ENCODE results near the gene LDLRAD2. TPM values are rescaled to one million over a fixed set of nuclear protein-coding genes. Genes with fewer than 3 reads are reported as not detected.
A peak's percentile ranks its signal among the peaks of the same experiment; 100 is the strongest.

LDLRAD2 gene
- total and polyA plus RNA-seq, 8 donors = 0.05 to 3.0 (median 0.09) TPM; not detected in 1

GRCh38 chr1:21814241-21814918, 2.3 kb downstream of the LDLRAD2 start:
- FAIRE-seq (no peak), ATAC-seq (peak; percentile 60 to 83 (median 78)), DNase-seq (peak in 2 of 6 donors; percentile 72 to 78)
- 13 to 15% methylated on average over 53 to 65 of the region's 65 CpGs for WGBS, 2 donors
- Histone ChIP-seq H3K4me3 (peak overlapping the region in 3 of 4 donors; percentile 8 to 56 (median 41)), H3K27me3 (no peaks in the 10 kb centered on the region), H3K9me3 (no peaks in the 10 kb centered on the region), H3K36me3 (no peaks in the 10 kb centered on the region), H3K27ac (no peak overlapping the region), H3K4me1 (no peaks in the 10 kb centered on the region)
- intact Hi-C loops (cut with DNase I) = no loop called here
- peak; percentile 29 to 70 (median 62) for TF ChIP-seq CTCF (IDR thresholded peaks at IDR 0.05)

DNA sequence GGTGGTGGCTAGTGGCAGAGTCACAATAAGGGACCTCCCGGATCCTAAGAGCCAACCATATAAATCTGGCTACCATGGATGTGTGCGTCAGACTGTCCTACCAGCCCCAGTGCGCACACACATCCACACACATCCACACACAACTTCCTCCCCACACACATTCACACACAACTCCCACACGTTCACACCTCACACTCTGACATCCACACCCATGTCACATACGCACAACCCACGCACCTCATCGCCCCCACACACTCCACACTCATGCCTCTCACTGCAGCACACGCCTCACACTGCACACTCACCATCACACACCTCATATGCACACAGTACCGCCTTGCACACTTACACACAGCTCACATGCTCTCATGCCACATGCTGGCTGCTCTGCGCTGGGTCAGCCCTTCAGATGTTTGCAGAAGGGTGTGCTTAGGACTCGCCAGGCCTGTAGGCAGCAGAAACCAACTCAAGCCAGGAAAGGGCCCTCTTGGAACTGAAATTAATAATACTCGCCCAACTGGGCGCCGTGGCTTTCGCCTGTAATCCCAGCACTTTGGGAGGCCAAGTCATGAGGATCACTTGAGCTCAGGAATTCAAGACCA, 3.0 kb downstream of the LDLRAD2 start:
- intact Hi-C loops (cut with DNase I) = no loop called here
- FAIRE-seq (no peak), DNase-seq (no peak), ATAC-seq (peak in 1 of 4 donors; percentile 6)
- H3K27ac ChIP-seq = no peak overlapping the region
- no peaks in the 10 kb centered on the region for H3K9me3 ChIP-seq
- no peak for TF ChIP-seq CTCF (IDR thresholded peaks at IDR 0.05)
- 93 to 94% methylated on average over 15 of the region's 15 CpGs for WGBS, 2 donors
- H3K4me3 ChIP-seq = peak overlapping the region in 1 of 4 donors; percentile 56
- no peaks in the 10 kb centered on the region for H3K4me1 ChIP-seq
- no peaks in the 10 kb centered on the region for H3K36me3 ChIP-seq
- no peaks in the 10 kb centered on the region for H3K27me3 ChIP-seq

DNA sequence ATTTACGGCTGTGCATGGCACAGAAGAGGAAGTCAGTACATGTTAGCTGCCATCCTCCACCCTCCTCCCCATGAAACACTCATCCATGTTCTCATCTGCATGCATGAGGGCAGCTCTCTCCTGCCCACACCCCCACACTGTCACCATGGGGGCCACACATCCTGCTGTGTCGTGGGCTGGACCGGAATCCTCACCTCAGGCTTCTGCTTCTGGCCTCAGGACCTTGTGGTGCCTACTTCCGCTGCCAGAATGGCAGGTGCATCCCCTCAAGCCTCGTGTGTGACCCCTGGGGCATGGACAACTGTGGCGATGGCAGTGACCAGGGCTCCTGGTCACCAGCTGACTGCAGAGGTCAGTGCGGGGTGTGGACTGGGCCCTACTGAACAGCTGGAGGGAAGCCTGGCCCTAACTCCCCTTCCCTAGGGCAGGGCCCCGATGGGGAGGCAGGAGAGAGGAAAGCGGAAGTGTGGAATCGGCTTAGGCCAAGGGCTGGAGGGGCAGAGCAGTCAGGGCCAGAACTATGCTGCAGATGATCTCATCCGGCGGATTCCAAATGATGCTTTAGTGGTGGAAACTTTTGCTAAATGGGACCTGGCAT, 3.8 kb downstream of the LDLRAD2 start:
- Histone ChIP-seq H3K36me3 (no peaks in the 10 kb centered on the region), H3K4me3 (no peak overlapping the region), H3K27me3 (no peaks in the 10 kb centered on the region), H3K4me1 (no peaks in the 10 kb centered on the region), H3K9me3 (no peaks in the 10 kb centered on the region), H3K27ac (no peak overlapping the region)
- ATAC-seq = no peak
- TF ChIP-seq CTCF (IDR thresholded peaks at IDR 0.05) = no peak
- FAIRE-seq = no peak
- WGBS, 2 donors = 87 to 89% methylated on average over 12 of the region's 12 CpGs
- peak in 1 of 6 donors; percentile 35 for DNase-seq
- intact Hi-C loops (cut with DNase I) = no loop called here

DNA sequence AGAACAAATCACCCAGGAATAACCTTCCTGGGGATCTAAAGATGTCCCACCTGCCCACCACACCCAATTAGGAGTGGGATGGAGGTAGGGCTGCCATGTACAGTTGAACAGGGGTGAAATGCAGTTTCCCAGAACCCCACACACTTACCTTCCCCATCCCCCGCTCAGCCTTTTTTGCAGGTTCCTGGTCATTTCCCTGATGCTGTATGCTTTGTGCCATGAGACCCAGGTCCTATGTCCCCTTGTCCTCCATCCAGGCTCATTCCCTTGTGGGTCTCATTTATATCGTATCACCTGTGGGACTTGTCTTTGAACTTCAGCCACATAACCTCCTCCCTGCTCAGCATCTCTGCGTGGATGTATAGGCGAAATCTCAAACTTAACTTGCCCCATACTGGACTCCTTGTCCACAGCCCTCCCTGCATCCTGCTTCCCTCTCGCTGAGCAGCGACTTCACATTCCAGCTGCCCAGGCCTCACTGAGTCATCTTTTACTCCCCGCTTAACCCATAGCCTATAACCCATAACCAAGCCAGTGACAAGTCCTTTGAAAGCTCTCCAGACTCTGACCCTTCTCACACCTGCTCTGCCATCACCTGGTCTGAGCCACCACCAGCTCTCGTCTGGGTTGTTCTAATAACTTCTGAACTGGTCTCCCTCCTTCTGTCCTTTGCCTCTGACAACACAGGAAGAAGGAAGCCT, 4.7 kb downstream of the LDLRAD2 start:
- FAIRE-seq = no peak
- WGBS, 2 donors = 88 to 89% methylated on average over 8 of the region's 8 CpGs
- no peak for TF ChIP-seq CTCF (IDR thresholded peaks at IDR 0.05)
- Histone ChIP-seq H3K27me3 (no peaks in the 10 kb centered on the region), H3K4me1 (no peaks in the 10 kb centered on the region), H3K27ac (no peak overlapping the region), H3K9me3 (no peaks in the 10 kb centered on the region), H3K4me3 (no peak overlapping the region), H3K36me3 (no peaks in the 10 kb centered on the region)
- DNase-seq = no peak
- no peak for ATAC-seq
- intact Hi-C loops (cut with DNase I) = no loop called here
